ENCODE measurements around the gene ZBTB7C.

GRCh38 chr18:48179666-48180065 is 229.5 kb downstream of the ZBTB7C start:
- TF ChIP-seq, protein P1, sequence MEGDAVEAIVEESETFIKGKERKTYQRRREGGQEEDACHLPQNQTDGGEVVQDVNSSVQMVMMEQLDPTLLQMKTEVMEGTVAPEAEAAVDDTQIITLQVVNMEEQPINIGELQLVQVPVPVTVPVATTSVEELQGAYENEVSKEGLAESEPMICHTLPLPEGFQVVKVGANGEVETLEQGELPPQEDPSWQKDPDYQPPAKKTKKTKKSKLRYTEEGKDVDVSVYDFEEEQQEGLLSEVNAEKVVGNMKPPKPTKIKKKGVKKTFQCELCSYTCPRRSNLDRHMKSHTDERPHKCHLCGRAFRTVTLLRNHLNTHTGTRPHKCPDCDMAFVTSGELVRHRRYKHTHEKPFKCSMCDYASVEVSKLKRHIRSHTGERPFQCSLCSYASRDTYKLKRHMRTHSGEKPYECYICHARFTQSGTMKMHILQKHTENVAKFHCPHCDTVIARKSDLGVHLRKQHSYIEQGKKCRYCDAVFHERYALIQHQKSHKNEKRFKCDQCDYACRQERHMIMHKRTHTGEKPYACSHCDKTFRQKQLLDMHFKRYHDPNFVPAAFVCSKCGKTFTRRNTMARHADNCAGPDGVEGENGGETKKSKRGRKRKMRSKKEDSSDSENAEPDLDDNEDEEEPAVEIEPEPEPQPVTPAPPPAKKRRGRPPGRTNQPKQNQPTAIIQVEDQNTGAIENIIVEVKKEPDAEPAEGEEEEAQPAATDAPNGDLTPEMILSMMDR (IDR thresholded peaks at IDR 0.05): no peak
- TF ChIP-seq POLR2A (IDR thresholded peaks at IDR 0.05): no peak
- TF ChIP-seq POLR2AphosphoS5 (IDR thresholded peaks at IDR 0.05): no peak
